ENCODE results near the gene SRRT. TPM values are rescaled to one million over a fixed set of nuclear protein-coding genes. Genes with fewer than 3 reads are reported as not detected.
"Not testable (repeated sequence)": the region's sequence is repeated elsewhere in the genome, so short reads cannot be mapped to it uniquely, and the experiment has no call there.

The SRRT gene
- polyA plus RNA-seq, 1 donor from 2014 or later: 59.9 TPM

GRCh38 chr7:100854146-100854895 lies 20.6 kb upstream of the SRRT start:
- Histone ChIP-seq H3K36me3 (ENCODE audit: insufficient read depth, low read length) (no peaks in the 10 kb centered on the region), H4K20me1 (ENCODE audit: insufficient read depth) (no peaks in the 10 kb centered on the region), H3K9me3 (ENCODE audit: low read length) (no peaks in the 10 kb centered on the region), H2AFZ (ENCODE audit: low read depth, low read length) (no peak overlapping the region), H3K4me2 (ENCODE audit: low read length) (no peak overlapping the region), H3F3A (ENCODE audit: insufficient read depth, low read length, poor library complexity, severe bottlenecking) (no peaks in the 10 kb centered on the region), H3K79me2 (replicated peaks; ENCODE audit: insufficient read depth, low read length) (no peaks in the 10 kb centered on the region), H3K27ac (ENCODE audit: low read length) (no peak overlapping the region), H3K27me3 (ENCODE audit: insufficient read depth, low read depth, low read length) (no peaks in the 10 kb centered on the region), H3K9me2 (ENCODE audit: insufficient read depth, low read length) (no peaks in the 10 kb centered on the region), H3K4me3 (ENCODE audit: low read length) (no peak overlapping the region), H3K9ac (ENCODE audit: low read length) (no peak overlapping the region)
- no peak for TF ChIP-seq REST (IDR thresholded peaks at IDR 0.05; ENCODE audit: borderline replicate concordance)
- no peak for TF ChIP-seq CTCF (IDR thresholded peaks at IDR 0.05; ENCODE audit: poor library complexity, severe bottlenecking)
- TF ChIP-seq TAF1 (IDR thresholded peaks at IDR 0.05; ENCODE audit: low read depth): no peak
- TF ChIP-seq POLR2AphosphoS5 (IDR thresholded peaks at IDR 0.05): no peak
- TF ChIP-seq SMC3 (conservative IDR thresholded peaks at IDR 0.05; ENCODE audit: poor library complexity): no peak
- TF ChIP-seq EZH2 (IDR thresholded peaks at IDR 0.05; ENCODE audit: borderline replicate concordance, insufficient read depth, low read length, poor library complexity, severe bottlenecking): no peak
- no peak for TF ChIP-seq MXI1 (conservative IDR thresholded peaks at IDR 0.05; ENCODE audit: poor library complexity, severe bottlenecking)
- no peak for TF ChIP-seq EP300 (conservative IDR thresholded peaks at IDR 0.05; ENCODE audit: poor library complexity, severe bottlenecking)
- no peak for TF ChIP-seq RAD21 (conservative IDR thresholded peaks at IDR 0.05)

GRCh38 chr7:100854899-100855298 lies 20.0 kb upstream of the SRRT start:
- not testable (repeated sequence) for H3K36me3 ChIP-seq (ENCODE audit: insufficient read depth, low read length); H4K20me1 ChIP-seq (ENCODE audit: insufficient read depth); H3K4me3 ChIP-seq (ENCODE audit: low read length); H3K9me2 ChIP-seq (ENCODE audit: insufficient read depth, low read length); H3K27ac ChIP-seq (ENCODE audit: low read length); H3K79me2 ChIP-seq (replicated peaks; ENCODE audit: insufficient read depth, low read length); H3K27me3 ChIP-seq (ENCODE audit: insufficient read depth, low read depth, low read length); H3F3A ChIP-seq (ENCODE audit: insufficient read depth, low read length, poor library complexity, severe bottlenecking); H3K9me3 ChIP-seq (ENCODE audit: low read length); H3K9ac ChIP-seq (ENCODE audit: low read length); H2AFZ ChIP-seq (ENCODE audit: low read depth, low read length); H3K4me2 ChIP-seq (ENCODE audit: low read length)

Data from neural cell (in vitro differentiated cells).